Measurements from ENCODE around the gene TMEM63C.

GRCh38 chr14:77250927-77251326, 69.3 kb downstream of the TMEM63C start:
- TF ChIP-seq EZH2 (IDR thresholded peaks at IDR 0.05; ENCODE audit: borderline replicate concordance, insufficient read depth, low read depth, low read length, poor library complexity, severe bottlenecking) (no peak), CTCF (IDR thresholded peaks at IDR 0.05) (no peak)
